Memory B cell (primary cell): ENCODE measurements around the gene IL1F10.
"Not testable (repeated sequence)": the region's sequence is repeated elsewhere in the genome, so short reads cannot be mapped to it uniquely, and the experiment has no call there.

Experiments used
- ATAC-seq: fragments of 150-1000 bp; cut with Tn5 transposase; 2 replicates; pipeline ENCODE4 v1.10.0; 2021; ENCODE audit warnings: low read depth, mild to moderate bottlenecking, moderate library complexity
- DNase-seq, 2 donors: peaks; one replicate each; pipeline ENCODE4 v3.0.0; 2022; ENCODE audit warnings: low spot score in 2 of 2
- H3K27ac Mint-ChIP-seq: one replicate; pipeline ENCODE4 v1.8.0; 2022; ENCODE audit warnings: mild to moderate bottlenecking, moderate library complexity, mixed read lengths
- H3K27me3 Mint-ChIP-seq: one replicate; pipeline ENCODE4 v1.8.0; 2022; ENCODE audit warnings: mixed read lengths
- H3K36me3 Mint-ChIP-seq: one replicate; pipeline ENCODE4 v1.8.0; 2022; ENCODE audit warnings: mild to moderate bottlenecking, mixed read lengths
- H3K4me1 Mint-ChIP-seq: one replicate; pipeline ENCODE4 v1.8.0; 2022; ENCODE audit warnings: mixed read lengths
- H3K4me3 Mint-ChIP-seq: one replicate; pipeline ENCODE4 v1.8.0; 2022; ENCODE audit warnings: mild to moderate bottlenecking, moderate library complexity, mixed read lengths
- H3K9me3 Mint-ChIP-seq: one replicate; pipeline ENCODE4 v1.8.0; 2022; ENCODE audit warnings: mixed read lengths

Gene IL1F10

GRCh38 chr2:113080134-113080533 lies 12.4 kb downstream of the IL1F10 start:
- ATAC-seq (peak; percentile 71), DNase-seq (peak; percentile 30 to 52)
- Mint-ChIP-seq H3K4me3 (no peak overlapping the region), H3K4me1 (peaks cover 3% of the 10 kb centered on the region), H3K27me3 (peaks cover 21% of the 10 kb centered on the region), H3K9me3 (no peaks in the 10 kb centered on the region), H3K36me3 (no peaks in the 10 kb centered on the region), H3K27ac (no peak overlapping the region)

- no peak overlapping the region for H3K4me3 Mint-ChIP-seq
- peaks cover 22% of the 10 kb centered on the region for H3K27me3 Mint-ChIP-seq
- DNase-seq (no peak), ATAC-seq (no peak)
- H3K9me3 Mint-ChIP-seq = no peaks in the 10 kb centered on the region
- H3K27ac Mint-ChIP-seq = no peak overlapping the region
- H3K36me3 Mint-ChIP-seq = no peaks in the 10 kb centered on the region
- H3K4me1 Mint-ChIP-seq = peaks cover 3% of the 10 kb centered on the region
Observed at GRCh38 chr2:113081488-113082210, 13.9 kb downstream of the IL1F10 start.

GRCh38 chr2:113083296-113083695 lies 15.5 kb downstream of the IL1F10 start:
- H3K27me3 Mint-ChIP-seq = peaks cover 20% of the 10 kb centered on the region

GRCh38 chr2:113084249-113085000 lies 16.7 kb downstream of the IL1F10 start:
- no peak overlapping the region for H3K27ac Mint-ChIP-seq
- peaks cover 20% of the 10 kb centered on the region for H3K27me3 Mint-ChIP-seq
- H3K9me3 Mint-ChIP-seq = no peaks in the 10 kb centered on the region
- no peak overlapping the region for H3K4me3 Mint-ChIP-seq
- DNase-seq = no peak
- peak; percentile 59 for ATAC-seq
- no peaks in the 10 kb centered on the region for H3K36me3 Mint-ChIP-seq
- peaks cover 3% of the 10 kb centered on the region for H3K4me1 Mint-ChIP-seq

More at GRCh38 chr2:113083296-113083695, 15.5 kb downstream of the IL1F10 start:
- Mint-ChIP-seq H3K36me3 (no peaks in the 10 kb centered on the region), H3K9me3 (no peaks in the 10 kb centered on the region), H3K4me3 (no peak overlapping the region), H3K4me1 (peaks cover 3% of the 10 kb centered on the region), H3K27ac (no peak overlapping the region)
- ATAC-seq (no peak), DNase-seq (no peak)

GRCh38 chr2:113085542-113085941 lies 17.8 kb downstream of the IL1F10 start:
- H3K27me3 Mint-ChIP-seq = peaks cover 18% of the 10 kb centered on the region
- peaks cover 3% of the 10 kb centered on the region for H3K4me1 Mint-ChIP-seq
- no peaks in the 10 kb centered on the region for H3K9me3 Mint-ChIP-seq
- H3K4me3 Mint-ChIP-seq = no peak overlapping the region
- DNase-seq (no peak), ATAC-seq (no peak)
- no peak overlapping the region for H3K27ac Mint-ChIP-seq
- H3K36me3 Mint-ChIP-seq = no peaks in the 10 kb centered on the region

- Mint-ChIP-seq H3K27me3 (peaks cover 6% of the 10 kb centered on the region), H3K27ac (no peak overlapping the region)
- no peak for DNase-seq
Observed at GRCh38 chr2:113088213-113088992, 20.6 kb downstream of the IL1F10 start.

GRCh38 chr2:113089916-113090315 lies 22.1 kb downstream of the IL1F10 start:
- DNase-seq = no peak
- Mint-ChIP-seq H3K9me3 (no peaks in the 10 kb centered on the region), H3K27me3 (peaks cover 5% of the 10 kb centered on the region), H3K36me3 (no peaks in the 10 kb centered on the region), H3K4me1 (no peaks in the 10 kb centered on the region), H3K4me3 (no peak overlapping the region), H3K27ac (no peak overlapping the region)
- ATAC-seq = peak; percentile 46

More at GRCh38 chr2:113088213-113088992, 20.6 kb downstream of the IL1F10 start:
- H3K36me3 Mint-ChIP-seq = no peaks in the 10 kb centered on the region
- peaks cover under 1% of the 10 kb centered on the region for H3K4me1 Mint-ChIP-seq
- no peaks in the 10 kb centered on the region for H3K9me3 Mint-ChIP-seq
- no peak overlapping the region for H3K4me3 Mint-ChIP-seq
- ATAC-seq = no peak

- Mint-ChIP-seq H3K9me3 (peaks cover 4% of the 10 kb centered on the region), H3K4me1 (no peaks in the 10 kb centered on the region), H3K36me3 (peaks cover 2% of the 10 kb centered on the region), H3K27me3 (peaks cover 2% of the 10 kb centered on the region), H3K27ac (no peak overlapping the region), H3K4me3 (no peak overlapping the region)
- ATAC-seq (no peak), DNase-seq (no peak)
Observed at GRCh38 chr2:113091231-113091896, 23.6 kb downstream of the IL1F10 start.

GRCh38 chr2:113092864-113093612 lies 25.3 kb downstream of the IL1F10 start:
- Mint-ChIP-seq H3K4me1 (peaks cover 5% of the 10 kb centered on the region), H3K9me3 (peaks cover 4% of the 10 kb centered on the region), H3K27me3 (peaks cover 4% of the 10 kb centered on the region), H3K27ac (no peak overlapping the region), H3K36me3 (peaks cover 2% of the 10 kb centered on the region), H3K4me3 (no peak overlapping the region)
- DNase-seq (no peak), ATAC-seq (no peak)

GRCh38 chr2:113093613-113093977 lies 25.8 kb downstream of the IL1F10 start:
- Mint-ChIP-seq H3K9me3 (peaks cover 4% of the 10 kb centered on the region), H3K4me1 (peaks cover 10% of the 10 kb centered on the region), H3K27ac (no peak overlapping the region), H3K4me3 (no peak overlapping the region), H3K36me3 (peaks cover 2% of the 10 kb centered on the region), H3K27me3 (peaks cover 4% of the 10 kb centered on the region)
- ATAC-seq (no peak), DNase-seq (no peak)

- H3K27me3 Mint-ChIP-seq, H3K9me3 Mint-ChIP-seq, ATAC-seq, H3K36me3 Mint-ChIP-seq, H3K4me3 Mint-ChIP-seq, DNase-seq, H3K4me1 Mint-ChIP-seq, H3K27ac Mint-ChIP-seq: not testable (repeated sequence)
Observed at GRCh38 chr2:113096306-113096705, 28.5 kb downstream of the IL1F10 start.

GRCh38 chr2:113096842-113097618 lies 29.3 kb downstream of the IL1F10 start:
- not testable (repeated sequence) for H3K27ac Mint-ChIP-seq, H3K4me3 Mint-ChIP-seq, H3K9me3 Mint-ChIP-seq, H3K36me3 Mint-ChIP-seq, DNase-seq, ATAC-seq, H3K4me1 Mint-ChIP-seq, H3K27me3 Mint-ChIP-seq
